ENCODE measurements around the gene ERFL.

GRCh38 chr19:41902594-41902993, 25.7 kb downstream of the ERFL start:
- TF ChIP-seq, protein P1, sequence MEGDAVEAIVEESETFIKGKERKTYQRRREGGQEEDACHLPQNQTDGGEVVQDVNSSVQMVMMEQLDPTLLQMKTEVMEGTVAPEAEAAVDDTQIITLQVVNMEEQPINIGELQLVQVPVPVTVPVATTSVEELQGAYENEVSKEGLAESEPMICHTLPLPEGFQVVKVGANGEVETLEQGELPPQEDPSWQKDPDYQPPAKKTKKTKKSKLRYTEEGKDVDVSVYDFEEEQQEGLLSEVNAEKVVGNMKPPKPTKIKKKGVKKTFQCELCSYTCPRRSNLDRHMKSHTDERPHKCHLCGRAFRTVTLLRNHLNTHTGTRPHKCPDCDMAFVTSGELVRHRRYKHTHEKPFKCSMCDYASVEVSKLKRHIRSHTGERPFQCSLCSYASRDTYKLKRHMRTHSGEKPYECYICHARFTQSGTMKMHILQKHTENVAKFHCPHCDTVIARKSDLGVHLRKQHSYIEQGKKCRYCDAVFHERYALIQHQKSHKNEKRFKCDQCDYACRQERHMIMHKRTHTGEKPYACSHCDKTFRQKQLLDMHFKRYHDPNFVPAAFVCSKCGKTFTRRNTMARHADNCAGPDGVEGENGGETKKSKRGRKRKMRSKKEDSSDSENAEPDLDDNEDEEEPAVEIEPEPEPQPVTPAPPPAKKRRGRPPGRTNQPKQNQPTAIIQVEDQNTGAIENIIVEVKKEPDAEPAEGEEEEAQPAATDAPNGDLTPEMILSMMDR (IDR thresholded peaks at IDR 0.05) = no peak
- TF ChIP-seq POLR2A (IDR thresholded peaks at IDR 0.05) (no peak), POLR2AphosphoS5 (IDR thresholded peaks at IDR 0.05) (no peak), EP300 (IDR thresholded peaks at IDR 0.05; ENCODE audit: low read depth) (no peak)

Data from transverse colon (tissue), 4 donors.